ENCODE measurements around the gene TXNL4B. TPM values are rescaled to one million over a fixed set of nuclear protein-coding genes. Genes with fewer than 3 reads are reported as not detected.

Gene TXNL4B
- total and polyA plus RNA-seq, 10 of the 15 experiments (the other 5 are each of a cell fraction or from before 2014, with no cell fraction given) = 11.1 to 24.0 (median 15.9) TPM

GRCh38 chr16:72092832-72093447 is 480 bp downstream of the TXNL4B start:
- H4K20me1 ChIP-seq (ENCODE audit: control insufficient read depth, insufficient read depth) = 0 out of 2 replicates have a peak, but pooled peaks cover 2% of the 10 kb centered on the region
- peaks cover 0 to 13% of the 10 kb centered on the region in 2 experiments; a peak in 1 of 4 replicates for H3K36me3 ChIP-seq (ENCODE audit: control insufficient read depth in 2 of 2, insufficient read depth in 2 of 2, low read length in 1 of 2)
- peak overlapping the region; percentile 78 for H3K27ac ChIP-seq (ENCODE audit: control insufficient read depth, insufficient read depth)
- H3K4me1 ChIP-seq (ENCODE audit: control insufficient read depth, insufficient read depth, low read length) = peaks cover 11% of the 10 kb centered on the region
- ChIA-PET SMC1A (ENCODE audit: uncharacterized antibody, unreplicated experiment) (interaction anchor here (1.0 to 1.2 kb wide), 2 partner anchors 26 to 127 kb away, joined by 4 to 10 read pairs; no protein-coding TSS in a partner anchor), POLR2A (interaction anchor here (0.6 to 1.4 kb wide), 9 partner anchors 13 to 1076 kb away, joined by 3 to 5 read pairs (median 3); no protein-coding TSS in a partner anchor), CTCF (interaction anchor here (0.6 to 3.8 kb wide), 6 partner anchors 10 to 399 kb away, joined by 3 to 27 read pairs (median 3); no protein-coding TSS in a partner anchor), RAD21 (ENCODE audit: unreplicated experiment) (interaction anchor here (0.7 to 2.0 kb wide), 3 partner anchors 26 to 528 kb away, joined by 3 to 5 read pairs (median 3); no protein-coding TSS in a partner anchor)
- TF ChIP-seq MLLT1 (IDR thresholded peaks at IDR 0.05) (no peak), MYB (IDR thresholded peaks at IDR 0.05; ENCODE audit: borderline replicate concordance, low read depth, low read length) (0 out of 2 replicates have a peak, but pooled peaks have one; percentile 9), NKRF (conservative IDR thresholded peaks at IDR 0.05) (peak; percentile 70), POLR2AphosphoS5 (IDR thresholded peaks at IDR 0.05; ENCODE audit: low read length) (no peak), ZNF592 (IDR thresholded peaks at IDR 0.05) (no peak), MTA2 (IDR thresholded peaks at IDR 0.05; ENCODE audit: low read depth) (no peak), CTCF (IDR thresholded peaks at IDR 0.05 in 2 of 3, conservative IDR thresholded peaks at IDR 0.05 in 1 of 3; ENCODE audit: control insufficient read depth in 2 of 3, extremely low read depth in 1 of 3, insufficient read depth in 1 of 3, low read depth in 3 of 3, low read length in 3 of 3) (0 out of 6 replicates have a peak, but pooled peaks of 1 of the 3 experiments have one; percentile 4), RB1 (IDR thresholded peaks at IDR 0.05; ENCODE audit: borderline replicate concordance) (0 out of 2 replicates have a peak, but pooled peaks have one; percentile 22), PKNOX1 (IDR thresholded peaks at IDR 0.05) (peak; percentile 71)
- H2AFZ ChIP-seq (ENCODE audit: control insufficient read depth, low read depth, low read length) = peak overlapping the region; percentile 91
- FAIRE-seq (peak; percentile 38), DNase-seq (ENCODE audit: low read depth, low spot score) (no peak), ATAC-seq (peak; percentile 53; the same call in 2 of the 3 replicates)
- intact Hi-C loops (cut with micrococcal nuclease; ENCODE audit: unreplicated experiment) = loop anchor here (1.0 to 10.0 kb wide), 4 partner anchors 85 to 628 kb away; partner anchors contain the start of genes AP1G1, DHODH, IST1 and ZNF23
- peak overlapping the region; percentile 98 for H3K4me3 ChIP-seq
- peak overlapping the region; percentile 96 for H3K9ac ChIP-seq (ENCODE audit: control insufficient read depth, insufficient read depth, low read length)
- WGBS (ENCODE audit: insufficient coverage, insufficient replicate concordance, low lambda C conversion rate, missing lambda C conversion rate) = 2% methylated on average over 21 of the region's 22 CpGs
- H3K27me3 ChIP-seq (replicated peaks in 1 of 2; ENCODE audit: control insufficient read depth in 2 of 2, insufficient read depth in 2 of 2, low read length in 1 of 2) = no peaks in the 10 kb centered on the region
- peaks cover 50% of the 10 kb centered on the region for H3K79me2 ChIP-seq (ENCODE audit: control insufficient read depth, insufficient read depth, low read length)
- BruUV-seq (replicated peaks) = TSS peak; percentile 57
- in situ Hi-C loops (cut with MboI) = no loop called here
- H3K9me3 ChIP-seq (replicated peaks; ENCODE audit: control insufficient read depth, insufficient read depth, low read length) = no peaks in the 10 kb centered on the region
- H3K4me2 ChIP-seq (ENCODE audit: control insufficient read depth, insufficient read depth) = peak overlapping the region; percentile 64
